ENCODE measurements around the gene SLC41A1.

- TF ChIP-seq, protein P1, sequence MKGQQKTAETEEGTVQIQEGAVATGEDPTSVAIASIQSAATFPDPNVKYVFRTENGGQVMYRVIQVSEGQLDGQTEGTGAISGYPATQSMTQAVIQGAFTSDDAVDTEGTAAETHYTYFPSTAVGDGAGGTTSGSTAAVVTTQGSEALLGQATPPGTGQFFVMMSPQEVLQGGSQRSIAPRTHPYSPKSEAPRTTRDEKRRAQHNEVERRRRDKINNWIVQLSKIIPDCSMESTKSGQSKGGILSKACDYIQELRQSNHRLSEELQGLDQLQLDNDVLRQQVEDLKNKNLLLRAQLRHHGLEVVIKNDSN (IDR thresholded peaks at IDR 0.05; ENCODE audit: borderline replicate concordance, low read depth), result no peak
- no peak for TF ChIP-seq CTCF (IDR thresholded peaks at IDR 0.05)
These were observed 10.9 kb downstream of the SLC41A1 start for GRCh38 chr1:205802060-205802459.

Measured in SK-N-SH (cell line).